Measurements from ENCODE around the gene FOXB1. TPM values are rescaled to one million over a fixed set of nuclear protein-coding genes. Genes with fewer than 3 reads are reported as not detected.

Gene FOXB1
- total and polyA plus RNA-seq, 2 of the 13 experiments (the other 11 are each of a cell fraction or from before 2014, with no cell fraction given) = not detected

DNA sequence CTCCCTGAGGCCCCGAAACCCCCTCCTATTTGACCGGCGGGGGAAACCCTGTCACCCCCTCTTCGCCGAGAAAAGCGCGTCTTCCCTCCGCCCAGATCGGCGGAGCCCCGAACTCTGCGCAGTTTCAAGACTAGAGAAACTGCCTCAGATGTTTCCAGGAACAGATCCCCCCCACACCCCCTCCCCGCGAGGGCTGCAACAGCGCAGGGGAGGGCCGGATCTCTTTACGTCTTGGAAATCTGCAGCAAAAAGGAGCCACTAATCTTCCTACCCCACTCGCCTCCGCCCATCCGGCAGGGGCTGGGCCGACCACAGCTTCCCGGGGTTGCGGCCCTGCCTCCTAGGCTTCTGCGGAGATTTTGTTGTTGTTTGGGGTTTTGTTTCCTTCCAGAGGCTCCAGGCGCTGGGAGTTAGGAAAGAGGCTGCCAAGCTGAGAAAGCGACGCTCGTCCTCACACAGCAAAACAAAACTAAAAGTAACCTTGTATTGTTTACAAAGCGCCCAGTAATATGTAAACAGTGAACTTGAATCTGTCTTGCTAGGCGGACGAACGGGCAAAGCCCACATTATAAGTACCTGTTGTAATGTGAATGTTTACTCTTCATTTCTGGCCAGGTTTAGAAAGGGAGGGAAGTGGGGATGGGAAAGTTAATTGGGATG is 2.2 kb downstream of the FOXB1 start (continued):
- no peak for TF ChIP-seq MAFK (conservative IDR thresholded peaks at IDR 0.05 in 1 of 2, IDR thresholded peaks at IDR 0.05 in 1 of 2; ENCODE audit: low read length in 2 of 2)
- TF ChIP-seq, protein P1, sequence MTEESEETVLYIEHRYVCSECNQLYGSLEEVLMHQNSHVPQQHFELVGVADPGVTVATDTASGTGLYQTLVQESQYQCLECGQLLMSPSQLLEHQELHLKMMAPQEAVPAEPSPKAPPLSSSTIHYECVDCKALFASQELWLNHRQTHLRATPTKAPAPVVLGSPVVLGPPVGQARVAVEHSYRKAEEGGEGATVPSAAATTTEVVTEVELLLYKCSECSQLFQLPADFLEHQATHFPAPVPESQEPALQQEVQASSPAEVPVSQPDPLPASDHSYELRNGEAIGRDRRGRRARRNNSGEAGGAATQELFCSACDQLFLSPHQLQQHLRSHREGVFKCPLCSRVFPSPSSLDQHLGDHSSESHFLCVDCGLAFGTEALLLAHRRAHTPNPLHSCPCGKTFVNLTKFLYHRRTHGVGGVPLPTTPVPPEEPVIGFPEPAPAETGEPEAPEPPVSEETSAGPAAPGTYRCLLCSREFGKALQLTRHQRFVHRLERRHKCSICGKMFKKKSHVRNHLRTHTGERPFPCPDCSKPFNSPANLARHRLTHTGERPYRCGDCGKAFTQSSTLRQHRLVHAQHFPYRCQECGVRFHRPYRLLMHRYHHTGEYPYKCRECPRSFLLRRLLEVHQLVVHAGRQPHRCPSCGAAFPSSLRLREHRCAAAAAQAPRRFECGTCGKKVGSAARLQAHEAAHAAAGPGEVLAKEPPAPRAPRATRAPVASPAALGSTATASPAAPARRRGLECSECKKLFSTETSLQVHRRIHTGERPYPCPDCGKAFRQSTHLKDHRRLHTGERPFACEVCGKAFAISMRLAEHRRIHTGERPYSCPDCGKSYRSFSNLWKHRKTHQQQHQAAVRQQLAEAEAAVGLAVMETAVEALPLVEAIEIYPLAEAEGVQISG (CRISPR knock-in tag; IDR thresholded peaks at IDR 0.05) = 0 out of 2 replicates have a peak, but pooled peaks have one; percentile 17
- no peak for TF ChIP-seq ZFAT (CRISPR knock-in tag; conservative IDR thresholded peaks at IDR 0.05)
- no peak for TF ChIP-seq ZNF329 (CRISPR knock-in tag; IDR thresholded peaks at IDR 0.05; ENCODE audit: low read depth)
- TF ChIP-seq ZSCAN12 (CRISPR knock-in tag; IDR thresholded peaks at IDR 0.05) = no peak
- TF ChIP-seq GABPA (IDR thresholded peaks at IDR 0.05; ENCODE audit: low read depth, low read length) = no peak
- TF ChIP-seq GABPA (CRISPR knock-in tag; IDR thresholded peaks at IDR 0.05; ENCODE audit: low read depth) = no peak
- TF ChIP-seq ZNF672 (CRISPR knock-in tag; IDR thresholded peaks at IDR 0.05) = no peak
- no peak for TF ChIP-seq PCBP2 (optimal IDR thresholded peaks at IDR 0.05; ENCODE audit: low read depth, low read length, poor library complexity, severe bottlenecking)
- TF ChIP-seq ZNF547 (CRISPR knock-in tag; IDR thresholded peaks at IDR 0.05) = 0 out of 2 replicates have a peak, but pooled peaks have one; percentile 21
- TF ChIP-seq, protein P2, sequence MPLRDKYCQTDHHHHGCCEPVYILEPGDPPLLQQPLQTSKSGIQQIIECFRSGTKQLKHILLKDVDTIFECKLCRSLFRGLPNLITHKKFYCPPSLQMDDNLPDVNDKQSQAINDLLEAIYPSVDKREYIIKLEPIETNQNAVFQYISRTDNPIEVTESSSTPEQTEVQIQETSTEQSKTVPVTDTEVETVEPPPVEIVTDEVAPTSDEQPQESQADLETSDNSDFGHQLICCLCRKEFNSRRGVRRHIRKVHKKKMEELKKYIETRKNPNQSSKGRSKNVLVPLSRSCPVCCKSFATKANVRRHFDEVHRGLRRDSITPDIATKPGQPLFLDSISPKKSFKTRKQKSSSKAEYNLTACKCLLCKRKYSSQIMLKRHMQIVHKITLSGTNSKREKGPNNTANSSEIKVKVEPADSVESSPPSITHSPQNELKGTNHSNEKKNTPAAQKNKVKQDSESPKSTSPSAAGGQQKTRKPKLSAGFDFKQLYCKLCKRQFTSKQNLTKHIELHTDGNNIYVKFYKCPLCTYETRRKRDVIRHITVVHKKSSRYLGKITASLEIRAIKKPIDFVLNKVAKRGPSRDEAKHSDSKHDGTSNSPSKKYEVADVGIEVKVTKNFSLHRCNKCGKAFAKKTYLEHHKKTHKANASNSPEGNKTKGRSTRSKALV (CRISPR knock-in tag; IDR thresholded peaks at IDR 0.05) = 0 out of 2 replicates have a peak, but pooled peaks have one; percentile 44
- TF ChIP-seq ZNF501 (CRISPR knock-in tag; IDR thresholded peaks at IDR 0.05) = no peak
- TF ChIP-seq GATA4 (IDR thresholded peaks at IDR 0.05; ENCODE audit: borderline replicate concordance, low read depth) = no peak
- TF ChIP-seq NR1H2 (CRISPR knock-in tag; IDR thresholded peaks at IDR 0.05; ENCODE audit: borderline replicate concordance, low read depth) = no peak
- TF ChIP-seq MTA1 (CRISPR knock-in tag; IDR thresholded peaks at IDR 0.05; ENCODE audit: borderline replicate concordance) = no peak
- 0 out of 2 replicates have a peak, but pooled peaks have one; percentile 17 for TF ChIP-seq PITX1 (CRISPR knock-in tag; IDR thresholded peaks at IDR 0.05)
- no peak for TF ChIP-seq ZMYM3 (CRISPR knock-in tag; IDR thresholded peaks at IDR 0.05)
